DND-41 (cell line): ENCODE results near the gene DPF3.

Source experiments
- ATAC-seq: fragments of 200-7000 bp; cut with Tn5 transposase; 3 replicates; pipeline ENCODE4 v1.9.1; 2021; ENCODE audit warnings: low read depth; ENCODE audit not compliant: insufficient read depth
- DNase-seq: peaks from one replicate; pipeline ENCODE4 v3.0.0-alpha.2; 2020
- H2AFZ ChIP-seq: 2 replicates; pipeline ENCODE4 v1.6.0; 2012; ENCODE audit warnings: low read depth, low read length
- H3K27ac ChIP-seq: 2 replicates; pipeline ENCODE4 v1.5.1; 2012; ENCODE audit warnings: low read length, inconsistent platforms
- H3K27me3 ChIP-seq: fragments of 200-600 bp; sonication (generic); 2 replicates; pipeline ENCODE4 v1.6.0; 2012; ENCODE audit warnings: low read length, mild to moderate bottlenecking, inconsistent platforms; ENCODE audit not compliant: insufficient read depth, poor library complexity
- H3K36me3 ChIP-seq: 2 replicates; pipeline ENCODE4 v1.5.1; 2012; ENCODE audit warnings: low read length, inconsistent platforms; ENCODE audit not compliant: insufficient read depth
- H3K4me1 ChIP-seq: 2 replicates; pipeline ENCODE4 v1.5.1; 2012; ENCODE audit warnings: mild to moderate bottlenecking, low read length; ENCODE audit not compliant: insufficient read depth
- H3K4me2 ChIP-seq: 2 replicates; pipeline ENCODE4 v1.6.0; 2012; ENCODE audit warnings: mild to moderate bottlenecking, moderate library complexity, low read length, inconsistent platforms; ENCODE audit not compliant: insufficient read depth
- H3K4me3 ChIP-seq, 2 experiments: fragments of 200-600 bp in 1 of 2; shearing (Covaris generic) in 1 of 2; 2 replicates each; pipeline ENCODE4 v1.5.1; 2012 to 2016; ENCODE audit warnings: inconsistent platforms in 2 of 2, low read length in 2 of 2, mild to moderate bottlenecking in 2 of 2, low read depth in 1 of 2, moderate library complexity in 1 of 2
- H3K79me2 ChIP-seq: 2 replicates; pipeline ENCODE4 v1.6.0; 2012; ENCODE audit warnings: low read length, inconsistent platforms; ENCODE audit not compliant: insufficient read depth
- H3K9ac ChIP-seq: 2 replicates; pipeline ENCODE4 v1.6.0; 2012; ENCODE audit warnings: low read depth, mild to moderate bottlenecking, inconsistent platforms, low read length, moderate library complexity
- H3K9me3 ChIP-seq: 2 replicates; pipeline ENCODE4 v1.5.1; 2012; ENCODE audit warnings: low read length, moderate library complexity, mild to moderate bottlenecking, inconsistent platforms; ENCODE audit not compliant: insufficient read depth, severe bottlenecking
- H4K20me1 ChIP-seq: 2 replicates; pipeline ENCODE4 v1.6.0; 2012; ENCODE audit warnings: low read length; ENCODE audit not compliant: insufficient read depth
- CTCF ChIP-seq: IDR thresholded peaks from 2 replicates; pipeline ENCODE4 v1.5.1; 2012; ENCODE audit warnings: borderline replicate concordance, low read length, moderate library complexity, mild to moderate bottlenecking; ENCODE audit not compliant: poor library complexity, severe bottlenecking; ENCODE audit errors: extremely low read depth
- EZH2 ChIP-seq: IDR thresholded peaks from 3 replicates; pipeline ENCODE4 v1.6.1; 2012; ENCODE audit warnings: borderline replicate concordance, low read depth, mild to moderate bottlenecking, moderate library complexity, low read length, inconsistent platforms; ENCODE audit not compliant: severe bottlenecking

DPF3 gene

GRCh38 chr14:72608391-72609204, 285.3 kb downstream of the DPF3 start:
- Histone ChIP-seq H3K79me2 (no peaks in the 10 kb centered on the region), H2AFZ (no peak overlapping the region), H4K20me1 (0 out of 2 replicates have a peak, but pooled peaks cover 9% of the 10 kb centered on the region), H3K4me2 (no peak overlapping the region), H3K27me3 (peaks cover 37% of the 10 kb centered on the region), H3K9ac (no peak overlapping the region), H3K36me3 (no peaks in the 10 kb centered on the region), H3K4me1 (no peaks in the 10 kb centered on the region), H3K9me3 (no peaks in the 10 kb centered on the region), H3K27ac (no peak overlapping the region), H3K4me3 (no peak overlapping the region)
- ATAC-seq (no peak; the same call in 2 of the 3 replicates), DNase-seq (no peak)
- TF ChIP-seq CTCF (no peak), EZH2 (no peak)

GRCh38 chr14:72607386-72608130, 286.3 kb downstream of the DPF3 start:
- Histone ChIP-seq H4K20me1 (0 out of 2 replicates have a peak, but pooled peaks cover 4% of the 10 kb centered on the region), H3K9me3 (no peaks in the 10 kb centered on the region), H3K27me3 (peaks cover 41% of the 10 kb centered on the region), H3K4me1 (no peaks in the 10 kb centered on the region), H2AFZ (no peak overlapping the region), H3K36me3 (no peaks in the 10 kb centered on the region), H3K4me3 (no peak overlapping the region), H3K4me2 (no peak overlapping the region), H3K9ac (no peak overlapping the region), H3K79me2 (no peaks in the 10 kb centered on the region), H3K27ac (no peak overlapping the region)
- TF ChIP-seq CTCF (no peak), EZH2 (no peak)
- no peak for DNase-seq
- no peak for ATAC-seq

GRCh38 chr14:72606879-72607278, 287.0 kb downstream of the DPF3 start:
- H3K9me3 ChIP-seq = no peaks in the 10 kb centered on the region
- H3K4me2 ChIP-seq = no peak overlapping the region
- peaks cover 44% of the 10 kb centered on the region for H3K27me3 ChIP-seq
- ATAC-seq (no peak), DNase-seq (no peak)
- H3K27ac ChIP-seq = no peak overlapping the region
- no peak for TF ChIP-seq CTCF
- no peak for TF ChIP-seq EZH2
- H3K4me1 ChIP-seq = no peaks in the 10 kb centered on the region
- H3K9ac ChIP-seq = no peak overlapping the region
- H2AFZ ChIP-seq = no peak overlapping the region
- 0 out of 2 replicates have a peak, but pooled peaks cover 4% of the 10 kb centered on the region for H4K20me1 ChIP-seq
- no peaks in the 10 kb centered on the region for H3K79me2 ChIP-seq
- H3K4me3 ChIP-seq = no peak overlapping the region
- H3K36me3 ChIP-seq = no peaks in the 10 kb centered on the region
